Activated CD8-positive, alpha-beta memory T cell treated with anti-CD3 and anti-CD28 coated beads, Interleukin-2, amount 50 U/mL, for 4 hours (primary cell): ENCODE measurements around the gene RBM8A.

Experiments
- DNase-seq: peaks from one replicate; pipeline ENCODE4 v3.0.0-alpha.2; 2020

The RBM8A gene

GRCh38 chr1:145927063-145927886 is at the start of gene RBM8A:
TSS of gene RBM8A (minus strand) at chr1:145927484. CDS start at chr1:145927426, 58 bp downstream.
- peak; percentile 91 for DNase-seq

DNA sequence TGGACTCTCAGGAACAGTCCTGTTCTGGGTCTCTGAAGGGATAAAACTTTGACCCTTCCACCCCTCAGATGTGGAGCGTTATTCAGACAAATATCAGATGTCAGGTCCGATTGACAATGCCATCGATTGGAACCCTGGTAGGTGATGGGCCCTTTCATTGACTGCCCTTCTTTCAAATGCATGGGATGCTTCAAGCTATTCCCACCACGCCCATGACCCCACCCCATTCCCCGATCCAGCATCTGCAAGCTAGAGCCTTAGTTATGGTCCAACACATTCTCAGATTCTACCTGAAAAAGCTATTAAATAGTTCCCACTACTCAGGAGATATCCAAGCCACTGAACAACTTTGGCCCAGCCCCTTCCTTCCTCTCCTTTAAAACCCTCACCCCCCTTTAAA is 49.7 kb upstream of the RBM8A start:
- no peak for DNase-seq

GRCh38 chr1:145975216-145975615 is 47.9 kb upstream of the RBM8A start:
- no peak for DNase-seq

DNA sequence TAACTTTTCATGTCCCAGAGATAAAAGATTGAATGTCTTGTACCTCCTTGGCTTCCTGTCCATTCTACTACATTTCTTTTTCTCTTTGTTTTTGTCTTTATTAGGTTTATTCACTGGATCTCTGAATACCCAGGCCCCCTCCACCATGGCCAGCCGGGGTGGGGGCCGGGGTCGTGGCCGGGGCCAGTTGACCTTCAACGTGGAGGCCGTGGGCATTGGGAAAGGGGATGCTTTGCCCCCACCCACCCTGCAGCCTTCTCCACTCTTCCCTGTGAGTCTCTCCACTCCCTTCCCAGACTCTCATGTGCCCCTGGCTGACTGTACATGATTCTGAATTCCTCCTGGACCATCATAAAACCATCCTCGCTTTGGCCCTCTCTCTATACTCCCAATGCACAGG is 47.4 kb upstream of the RBM8A start:
- no peak for DNase-seq

- no peak for DNase-seq
Measured at GRCh38 chr1:145972580-145972979, 45.3 kb upstream of the RBM8A start.

DNA sequence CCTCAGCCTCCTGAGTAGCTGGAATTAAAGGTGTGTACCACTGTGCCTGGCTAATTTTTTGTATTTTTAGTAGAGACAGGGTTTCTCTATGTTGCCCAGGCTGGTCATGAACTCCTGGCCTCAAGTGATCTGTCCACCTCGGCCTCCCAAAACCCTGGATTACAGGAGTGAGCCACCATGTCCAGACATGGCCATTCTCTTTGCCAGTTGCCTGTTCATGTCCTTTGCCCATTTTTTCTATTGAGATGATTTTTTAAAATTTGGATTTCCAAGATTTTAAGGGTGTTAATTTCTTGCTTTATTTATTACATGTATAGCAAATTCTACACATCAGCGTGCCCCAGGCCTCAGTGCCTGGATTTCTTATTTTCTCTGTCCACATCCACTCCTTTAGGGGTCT is 40.0 kb upstream of the RBM8A start:
- no peak for DNase-seq

DNA sequence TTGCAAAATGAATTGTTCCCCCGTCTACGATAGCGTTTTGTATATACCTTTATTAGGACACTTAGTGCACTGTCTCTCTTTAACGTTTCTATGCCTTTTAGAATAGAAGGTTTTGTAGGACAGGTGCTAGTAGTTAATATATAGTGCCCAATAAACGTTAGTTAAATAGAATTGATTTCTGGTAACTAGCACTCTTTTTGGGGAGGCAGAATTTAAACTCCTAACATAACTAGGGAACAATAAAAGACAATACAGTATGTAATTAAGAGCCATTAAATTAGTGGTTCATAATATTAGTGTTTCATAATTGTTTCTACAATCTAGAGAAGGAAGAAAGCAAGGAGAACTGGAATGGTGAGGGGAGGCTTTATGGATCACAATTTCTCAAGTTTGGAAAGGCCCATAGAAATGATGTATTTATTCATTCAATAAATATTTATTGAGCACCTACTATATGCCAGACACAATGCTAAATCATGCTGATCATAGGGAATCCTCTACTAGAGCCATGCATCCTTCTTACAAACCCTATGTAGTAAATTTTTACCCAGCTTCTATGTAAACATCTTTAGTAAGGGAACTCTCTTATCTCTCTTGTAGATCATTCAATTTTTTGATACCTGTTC is 37.9 kb upstream of the RBM8A start:
- DNase-seq: no peak

GRCh38 chr1:145964328-145965118 is 37.2 kb upstream of the RBM8A start, which contains the start of the genes ANKRD34A and POLR3GL:
TSS of gene ANKRD34A (minus strand) at chr1:145964575. CDS start at chr1:145961759, 2,816 bp downstream.
TSS of gene POLR3GL (plus strand) at chr1:145964690. CDS start at chr1:145974866, 10,176 bp downstream.
- peak; percentile 89 for DNase-seq

DNA sequence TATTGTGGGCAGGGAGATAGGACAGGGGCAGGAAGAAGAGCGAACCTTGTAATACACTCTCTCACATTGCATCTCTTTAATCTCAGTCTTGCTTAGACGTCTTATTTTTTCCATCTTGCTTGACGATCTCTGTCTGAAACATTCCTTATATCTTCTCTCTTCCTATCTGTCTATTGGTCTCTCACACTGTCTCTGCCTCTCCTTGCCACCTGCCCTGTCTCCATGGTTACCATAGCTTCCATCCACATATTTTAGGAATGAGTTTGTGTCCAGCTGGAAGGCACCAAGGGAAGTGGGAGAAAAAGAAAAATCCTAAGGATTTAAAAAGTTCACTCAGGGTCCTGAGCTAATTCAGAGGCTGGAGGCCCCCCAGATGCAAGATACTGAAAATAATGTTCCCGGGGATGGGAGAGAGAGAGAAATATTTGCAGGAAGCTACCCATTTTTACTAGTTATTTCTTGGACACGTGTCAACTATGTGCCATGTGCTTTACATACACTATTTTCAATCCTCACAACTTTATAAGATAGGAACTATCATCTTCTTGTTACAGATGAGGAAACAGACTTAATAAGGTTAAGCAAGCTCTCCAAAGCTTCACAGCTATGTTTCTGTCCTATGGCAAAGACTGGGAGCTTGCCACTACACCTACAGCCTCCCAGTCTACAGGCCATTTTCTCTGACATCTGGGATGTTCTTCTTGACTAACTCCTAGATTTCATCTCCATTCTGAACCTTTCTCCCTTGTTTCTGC is 36.2 kb upstream of the RBM8A start:
- DNase-seq: no peak

DNA sequence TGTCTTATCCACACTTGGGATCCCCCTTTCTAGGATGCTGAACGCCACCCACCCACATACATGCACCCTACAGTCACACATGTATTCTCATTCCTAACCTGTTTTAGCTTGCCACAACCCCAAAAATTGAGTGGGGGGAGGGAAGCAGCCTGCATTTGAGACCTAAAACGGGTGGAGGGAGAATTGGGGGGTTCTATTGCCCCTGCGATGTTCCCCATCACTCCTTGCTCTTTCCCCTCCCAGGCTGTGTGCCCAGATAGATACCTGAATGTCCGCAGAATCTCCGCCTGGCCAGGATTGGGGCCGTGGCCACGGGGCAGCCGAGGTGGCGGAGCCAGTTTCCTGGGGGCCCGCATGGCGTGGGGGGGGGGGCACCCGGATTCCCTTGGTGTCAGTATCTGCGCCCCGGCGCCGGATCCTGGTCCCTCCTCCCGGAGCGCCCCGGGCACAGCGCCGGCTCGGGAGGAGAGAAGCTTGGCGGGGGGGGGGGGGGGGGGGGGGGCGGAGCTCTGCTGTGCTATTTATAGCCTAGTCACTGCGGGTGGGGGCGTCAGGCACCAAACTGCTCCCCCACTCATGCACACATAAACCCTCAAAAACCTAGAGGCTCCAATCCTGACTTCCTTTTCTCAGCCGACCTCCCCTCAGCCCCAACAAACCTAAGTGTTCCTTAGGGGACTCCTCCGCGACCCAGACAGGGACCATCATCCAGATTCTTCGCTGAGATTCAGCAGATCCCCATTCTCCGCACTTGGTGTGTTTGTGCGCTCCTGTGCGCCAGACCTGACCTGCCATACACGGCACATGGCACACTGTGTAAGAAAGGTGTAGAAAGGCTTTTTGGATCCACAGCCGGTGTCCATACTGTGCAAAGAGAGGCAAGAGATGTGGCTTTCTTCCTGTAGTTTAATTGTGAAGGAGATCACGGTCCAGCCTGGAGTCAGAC is 35.1 kb upstream of the RBM8A start:
- DNase-seq: peak; percentile 40

DNA sequence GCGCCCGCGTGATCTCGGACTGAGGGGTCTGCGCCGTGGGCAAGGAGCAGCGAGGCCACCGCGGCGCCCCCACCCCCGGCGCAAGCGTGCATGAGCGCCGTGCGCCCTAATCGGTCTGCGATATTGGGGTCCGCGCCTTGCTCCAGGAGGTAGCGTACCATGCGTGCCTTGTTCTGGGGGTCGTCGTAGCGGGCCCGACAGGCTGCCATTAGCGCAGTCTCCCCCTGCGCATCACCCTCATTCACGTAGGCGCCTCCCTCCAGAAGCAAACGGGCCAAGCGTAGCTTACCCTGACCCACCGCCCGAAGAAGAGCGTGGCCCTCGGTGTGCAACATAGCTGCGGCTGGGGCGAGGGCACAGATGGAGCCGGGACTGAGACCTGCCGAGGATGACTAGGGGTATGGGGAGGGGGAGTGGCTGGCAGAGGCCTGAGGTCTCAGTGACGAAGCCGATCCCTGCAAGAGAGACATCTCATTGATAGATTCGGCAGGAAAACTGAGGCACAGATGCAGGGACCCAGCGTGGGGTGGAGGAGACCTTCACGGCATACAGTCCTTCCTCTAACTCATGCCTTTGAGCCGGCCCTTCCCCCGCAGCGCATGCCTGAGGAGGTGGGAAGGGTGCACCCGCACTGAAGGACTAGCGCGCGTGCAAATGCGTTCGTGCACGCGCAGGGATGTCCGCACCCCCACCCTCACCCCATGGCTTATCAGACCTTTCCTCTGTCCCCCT is 34.3 kb upstream of the RBM8A start:
- DNase-seq: peak; percentile 51

DNA sequence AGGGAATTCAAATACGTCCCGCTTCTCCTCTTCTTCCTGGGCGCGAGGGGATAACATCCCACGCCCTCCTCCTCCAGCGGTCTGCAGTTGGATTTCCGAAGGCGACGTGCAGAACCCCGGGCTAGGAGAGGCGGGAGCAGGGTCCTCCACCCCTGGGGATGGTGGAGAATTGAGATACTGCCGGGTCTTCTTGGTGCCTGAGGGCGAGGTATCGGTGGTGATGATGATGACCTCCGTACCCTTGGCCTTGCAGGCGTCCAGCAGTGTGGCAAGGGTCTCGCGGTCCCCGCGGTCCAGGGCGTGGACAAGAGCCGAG is 33.8 kb upstream of the RBM8A start:
- no peak for DNase-seq

- peak; percentile 50 for DNase-seq
Measured at GRCh38 chr1:145960468-145961108, 33.3 kb upstream of the RBM8A start.

GRCh38 chr1:145959957-145960467 is 32.7 kb upstream of the RBM8A start:
- DNase-seq: no peak

- no peak for DNase-seq
Measured at GRCh38 chr1:145959333-145959732, 32.0 kb upstream of the RBM8A start.

DNA sequence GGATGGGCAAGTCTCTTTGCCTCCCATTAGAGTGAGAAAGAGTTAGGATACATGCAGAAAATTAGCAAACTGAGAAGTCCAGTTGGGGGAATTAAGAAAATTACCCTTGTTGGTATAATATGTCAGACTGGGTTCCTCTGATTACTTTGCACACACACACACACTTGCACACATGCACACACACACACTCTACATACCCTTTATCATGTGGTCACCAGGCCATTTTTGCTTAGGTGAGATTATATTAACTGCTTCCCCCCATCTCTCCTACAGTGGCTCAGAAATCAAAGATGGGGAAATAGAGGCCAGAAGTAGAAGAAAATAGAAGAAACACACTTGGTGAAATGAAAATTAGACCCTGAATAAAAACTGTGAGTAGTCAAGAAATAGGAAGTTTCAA is 31.4 kb upstream of the RBM8A start:
- DNase-seq: no peak

DNA sequence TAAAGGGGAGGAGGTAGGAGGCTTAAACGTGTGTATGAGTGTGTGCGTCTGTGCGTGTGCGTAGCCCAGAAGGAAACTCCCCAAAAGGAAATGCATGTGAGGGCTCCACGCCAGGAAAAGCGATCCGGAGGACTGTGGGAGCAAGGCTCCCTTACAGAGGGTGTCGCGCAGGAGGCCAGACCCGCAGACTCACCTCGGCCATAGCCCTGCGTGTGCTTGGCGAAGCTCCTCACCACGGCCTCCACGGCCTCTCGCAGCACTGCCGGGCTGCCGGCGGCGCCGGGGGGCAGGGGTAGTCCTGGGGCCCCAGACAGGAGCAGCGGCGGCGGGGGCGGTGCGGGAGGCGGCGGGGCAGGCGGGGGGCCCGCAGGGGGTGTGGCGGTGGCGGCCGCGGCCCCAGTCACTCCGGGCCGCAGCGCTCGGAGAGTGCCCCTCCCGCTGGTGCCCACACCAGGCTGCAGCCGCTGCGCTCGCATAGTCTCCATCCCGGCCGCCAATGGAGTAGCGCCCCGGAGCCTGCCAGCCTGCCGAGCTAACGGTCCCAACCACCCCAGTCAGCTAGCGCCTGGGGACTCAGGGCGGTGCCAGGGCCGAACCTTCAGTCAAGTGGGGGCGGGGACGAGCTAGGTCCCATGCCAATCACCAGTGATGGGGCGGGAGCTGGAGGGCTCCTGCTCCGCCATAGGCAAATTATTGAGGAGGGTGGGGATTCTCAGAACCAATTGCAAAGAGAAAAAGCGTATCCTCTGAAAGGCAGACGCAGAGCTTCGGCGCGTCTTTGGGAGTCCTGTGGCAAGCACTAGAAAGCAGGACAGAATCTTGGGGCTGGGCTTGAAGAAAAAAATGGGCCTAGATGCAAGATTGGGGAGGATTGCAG is 30.4 kb upstream of the RBM8A start, which contains the start of gene LIX1L:
Gene LIX1L (minus strand): TSS at position 575 of the 877 bp plus-strand sequence. CDS start 90 bp downstream, at position 485.
- DNase-seq: peak; percentile 93

DNA sequence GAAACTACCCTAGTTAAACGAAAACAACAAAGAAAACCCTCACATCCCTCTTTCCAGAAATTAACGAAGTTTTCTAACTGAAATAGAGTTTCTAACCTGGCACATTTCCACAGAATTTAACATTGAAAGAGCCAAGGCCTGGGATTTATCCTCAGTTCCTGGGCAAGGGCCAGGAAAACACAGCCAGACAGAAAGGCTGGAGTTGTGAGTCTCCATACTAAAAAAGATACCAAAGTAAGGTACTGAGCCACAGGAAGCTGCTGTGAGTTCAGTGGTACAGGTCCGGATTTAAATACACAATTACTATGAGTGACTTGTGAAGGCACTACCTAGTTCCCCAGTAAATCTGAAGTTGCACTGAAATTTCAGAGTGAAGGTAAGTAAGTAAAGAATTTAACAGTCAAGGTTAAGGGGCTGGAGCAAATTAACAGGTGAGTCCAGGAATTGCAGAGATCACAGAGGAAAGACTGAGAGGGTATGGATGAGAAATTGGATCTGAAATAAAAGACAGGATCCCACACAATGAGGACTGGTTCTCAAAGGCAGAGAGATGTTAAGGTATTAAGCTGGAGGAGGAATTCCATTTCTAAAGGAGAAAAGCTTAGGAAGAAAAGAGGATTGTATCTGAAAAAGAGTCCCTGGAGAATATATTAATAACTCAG is 29.6 kb upstream of the RBM8A start:
- no peak for DNase-seq
